GM19035 (cell line): ENCODE results near the gene DRAM2.

Source experiments
- ATAC-seq: cut with Tn5 transposase; IDR thresholded peaks from one replicate; pipeline ENCODE4 v1.9.1; 2021; ENCODE audit not compliant: unreplicated experiment

Gene DRAM2

GRCh38 chr1:111139956-111140679, at the start of gene DRAM2, which contains the start of gene CEPT1:
Gene DRAM2, minus strand, starts transcription at chr1:111140093. Its CDS starts 8,539 bp downstream, at chr1:111131554.
Gene CEPT1, plus strand, starts transcription at chr1:111140223. Its CDS starts 7,492 bp downstream, at chr1:111147715.
- ATAC-seq: peak; percentile 71

- no peak for ATAC-seq
Observed at GRCh38 chr1:111184663-111185062, 44.8 kb upstream of the DRAM2 start.

GRCh38 chr1:111183308-111184069, 43.6 kb upstream of the DRAM2 start:
- ATAC-seq: no peak

GRCh38 chr1:111182052-111182451, 42.2 kb upstream of the DRAM2 start:
- no peak for ATAC-seq

GRCh38 chr1:111179968-111180533, 40.2 kb upstream of the DRAM2 start:
- no peak for ATAC-seq

- no peak for ATAC-seq
Observed at GRCh38 chr1:111176678-111177077, 36.8 kb upstream of the DRAM2 start.

- ATAC-seq: no peak
Observed at GRCh38 chr1:111175349-111175748, 35.5 kb upstream of the DRAM2 start.

GRCh38 chr1:111174070-111174469, 34.2 kb upstream of the DRAM2 start:
- ATAC-seq: no peak

GRCh38 chr1:111172463-111172862, 32.6 kb upstream of the DRAM2 start:
- no peak for ATAC-seq

- ATAC-seq: no peak
Observed at GRCh38 chr1:111164151-111164550, 24.3 kb upstream of the DRAM2 start.

GRCh38 chr1:111163363-111163762, 23.5 kb upstream of the DRAM2 start:
- ATAC-seq: no peak

- no peak for ATAC-seq
Observed at GRCh38 chr1:111162488-111162880, 22.6 kb upstream of the DRAM2 start.

- ATAC-seq: no peak
Observed at GRCh38 chr1:111161843-111162487, 22.1 kb upstream of the DRAM2 start.

- no peak for ATAC-seq
Observed at GRCh38 chr1:111157431-111157830, 17.5 kb upstream of the DRAM2 start.

GRCh38 chr1:111154021-111154999, 14.4 kb upstream of the DRAM2 start:
- ATAC-seq: no peak

GRCh38 chr1:111151838-111152237, 11.9 kb upstream of the DRAM2 start:
- ATAC-seq: no peak

- no peak for ATAC-seq
Observed at GRCh38 chr1:111148376-111148881, 8.5 kb upstream of the DRAM2 start.

GRCh38 chr1:111147948-111148347, 8.1 kb upstream of the DRAM2 start:
- ATAC-seq: no peak

- ATAC-seq: no peak
Observed at GRCh38 chr1:111145963-111146768, 6.3 kb upstream of the DRAM2 start.
